ENCODE measurements around the gene PCDH9. TPM values are rescaled to one million over a fixed set of nuclear protein-coding genes. Genes with fewer than 3 reads are reported as not detected.

Gene PCDH9
- total RNA-seq, 1 donor from 2014 or later, result 1.7 TPM

DNA sequence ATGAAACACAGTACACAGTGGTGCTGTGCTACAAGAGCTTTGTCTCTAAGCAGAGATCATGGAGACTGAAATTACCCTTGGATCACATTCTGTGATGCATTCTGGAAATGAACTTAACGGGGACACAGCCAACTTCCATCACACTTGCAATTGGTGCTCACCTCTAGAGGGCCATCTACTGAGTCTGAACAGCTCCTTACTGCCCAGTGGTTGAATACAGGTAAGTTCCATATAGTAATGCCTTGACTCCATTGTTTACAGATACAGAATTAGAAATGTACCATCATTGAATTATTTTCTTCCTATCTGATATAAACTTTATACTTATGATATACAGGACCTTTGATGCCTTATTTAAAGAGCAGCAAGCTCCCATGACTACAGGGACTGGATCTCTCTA lies 686.4 kb downstream of the PCDH9 start:
- H3K27ac Mint-ChIP-seq, result no peak overlapping the region
- H3K4me3 Mint-ChIP-seq (ENCODE audit: low read depth), result no peak overlapping the region
- H3K9me3 Mint-ChIP-seq (ENCODE audit: low read depth), result peaks cover 3% of the 10 kb centered on the region
- peaks cover 5% of the 10 kb centered on the region for H3K4me1 Mint-ChIP-seq (ENCODE audit: low read depth)
- TF ChIP-seq, protein P1, sequence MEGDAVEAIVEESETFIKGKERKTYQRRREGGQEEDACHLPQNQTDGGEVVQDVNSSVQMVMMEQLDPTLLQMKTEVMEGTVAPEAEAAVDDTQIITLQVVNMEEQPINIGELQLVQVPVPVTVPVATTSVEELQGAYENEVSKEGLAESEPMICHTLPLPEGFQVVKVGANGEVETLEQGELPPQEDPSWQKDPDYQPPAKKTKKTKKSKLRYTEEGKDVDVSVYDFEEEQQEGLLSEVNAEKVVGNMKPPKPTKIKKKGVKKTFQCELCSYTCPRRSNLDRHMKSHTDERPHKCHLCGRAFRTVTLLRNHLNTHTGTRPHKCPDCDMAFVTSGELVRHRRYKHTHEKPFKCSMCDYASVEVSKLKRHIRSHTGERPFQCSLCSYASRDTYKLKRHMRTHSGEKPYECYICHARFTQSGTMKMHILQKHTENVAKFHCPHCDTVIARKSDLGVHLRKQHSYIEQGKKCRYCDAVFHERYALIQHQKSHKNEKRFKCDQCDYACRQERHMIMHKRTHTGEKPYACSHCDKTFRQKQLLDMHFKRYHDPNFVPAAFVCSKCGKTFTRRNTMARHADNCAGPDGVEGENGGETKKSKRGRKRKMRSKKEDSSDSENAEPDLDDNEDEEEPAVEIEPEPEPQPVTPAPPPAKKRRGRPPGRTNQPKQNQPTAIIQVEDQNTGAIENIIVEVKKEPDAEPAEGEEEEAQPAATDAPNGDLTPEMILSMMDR (IDR thresholded peaks at IDR 0.05; ENCODE audit: unreplicated experiment), result peak; percentile 27
- DNase-seq (ENCODE audit: low spot score, unreplicated experiment), result no peak
- no peaks in the 10 kb centered on the region for H3K27me3 Mint-ChIP-seq
- no peaks in the 10 kb centered on the region for H3K36me3 Mint-ChIP-seq (ENCODE audit: insufficient read depth)

DNA sequence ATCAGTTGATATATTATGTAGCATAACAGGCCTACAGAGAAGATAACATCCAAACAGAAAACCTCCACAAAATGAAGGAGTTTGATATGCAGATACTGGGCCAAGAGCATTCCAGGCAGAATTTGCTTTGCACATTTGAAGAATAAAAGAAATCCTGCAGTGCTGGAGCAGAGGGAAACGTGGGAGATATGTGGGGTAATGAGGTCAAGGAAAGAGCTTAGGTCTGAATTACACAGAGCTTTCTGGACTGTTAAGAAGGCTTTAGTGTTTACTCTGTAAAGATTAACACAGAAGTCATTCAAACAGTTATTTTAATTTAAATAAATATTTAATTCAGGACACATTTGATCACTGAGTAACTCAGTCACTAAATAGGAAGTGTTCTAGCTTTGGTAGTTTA lies 692.7 kb downstream of the PCDH9 start:
- Mint-ChIP-seq H3K27me3 (no peaks in the 10 kb centered on the region), H3K4me3 (ENCODE audit: low read depth) (no peak overlapping the region), H3K9me3 (ENCODE audit: low read depth) (peaks cover 3% of the 10 kb centered on the region), H3K4me1 (ENCODE audit: low read depth) (peaks cover 8% of the 10 kb centered on the region), H3K36me3 (ENCODE audit: insufficient read depth) (no peaks in the 10 kb centered on the region), H3K27ac (no peak overlapping the region)
- TF ChIP-seq, protein P1 (IDR thresholded peaks at IDR 0.05; ENCODE audit: unreplicated experiment), result no peak
- no peak for DNase-seq (ENCODE audit: low spot score, unreplicated experiment)

DNA sequence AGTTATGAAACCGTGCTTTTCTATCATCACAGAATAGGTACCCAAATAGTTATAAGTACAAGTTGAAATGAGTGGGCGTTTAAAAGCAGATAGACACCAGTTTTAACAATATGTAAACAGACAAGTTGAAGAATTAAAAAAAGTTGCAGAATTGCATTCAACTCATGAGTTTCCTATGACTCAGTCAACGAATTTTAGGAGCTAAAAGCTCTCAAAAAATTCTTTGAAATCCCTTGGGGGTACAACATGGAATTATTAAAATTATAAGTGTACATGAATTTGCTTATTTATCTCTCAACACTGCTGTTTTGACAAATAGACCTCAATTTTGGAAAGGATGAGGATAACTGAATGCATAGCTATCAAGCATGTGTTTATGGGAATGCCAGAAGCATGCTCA lies 693.4 kb downstream of the PCDH9 start:
- no peaks in the 10 kb centered on the region for H3K27me3 Mint-ChIP-seq
- TF ChIP-seq, protein P1 (IDR thresholded peaks at IDR 0.05; ENCODE audit: unreplicated experiment), result no peak
- peaks cover 7% of the 10 kb centered on the region for H3K4me1 Mint-ChIP-seq (ENCODE audit: low read depth)
- peaks cover 3% of the 10 kb centered on the region for H3K9me3 Mint-ChIP-seq (ENCODE audit: low read depth)
- H3K27ac Mint-ChIP-seq, result no peak overlapping the region
- no peak for DNase-seq (ENCODE audit: low spot score, unreplicated experiment)
- no peak overlapping the region for H3K4me3 Mint-ChIP-seq (ENCODE audit: low read depth)
- no peaks in the 10 kb centered on the region for H3K36me3 Mint-ChIP-seq (ENCODE audit: insufficient read depth)

DNA sequence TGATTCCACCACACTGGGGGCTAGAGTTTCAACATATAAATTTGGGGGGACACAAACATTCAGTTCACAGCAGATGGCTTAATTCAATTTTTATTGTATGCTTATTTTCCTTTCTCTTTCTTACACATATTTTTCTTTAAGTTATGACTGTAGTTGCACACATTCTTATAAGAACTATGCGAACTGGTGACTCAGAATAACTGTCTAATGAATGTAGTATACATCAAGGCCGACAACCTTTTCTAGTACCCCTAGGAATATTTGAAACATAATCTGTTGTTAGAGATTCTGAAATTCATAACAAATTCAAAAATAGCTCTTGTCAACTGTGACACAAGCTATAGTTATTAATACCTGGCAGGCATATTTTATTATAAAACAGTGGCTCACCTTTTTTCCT lies 695.6 kb downstream of the PCDH9 start:
- Mint-ChIP-seq H3K4me1 (ENCODE audit: low read depth) (peaks cover 5% of the 10 kb centered on the region), H3K9me3 (ENCODE audit: low read depth) (peaks cover 3% of the 10 kb centered on the region), H3K27me3 (no peaks in the 10 kb centered on the region), H3K27ac (no peak overlapping the region), H3K36me3 (ENCODE audit: insufficient read depth) (no peaks in the 10 kb centered on the region), H3K4me3 (ENCODE audit: low read depth) (no peak overlapping the region)
- TF ChIP-seq, protein P1 (IDR thresholded peaks at IDR 0.05; ENCODE audit: unreplicated experiment), result no peak
- no peak for DNase-seq (ENCODE audit: low spot score, unreplicated experiment)

DNA sequence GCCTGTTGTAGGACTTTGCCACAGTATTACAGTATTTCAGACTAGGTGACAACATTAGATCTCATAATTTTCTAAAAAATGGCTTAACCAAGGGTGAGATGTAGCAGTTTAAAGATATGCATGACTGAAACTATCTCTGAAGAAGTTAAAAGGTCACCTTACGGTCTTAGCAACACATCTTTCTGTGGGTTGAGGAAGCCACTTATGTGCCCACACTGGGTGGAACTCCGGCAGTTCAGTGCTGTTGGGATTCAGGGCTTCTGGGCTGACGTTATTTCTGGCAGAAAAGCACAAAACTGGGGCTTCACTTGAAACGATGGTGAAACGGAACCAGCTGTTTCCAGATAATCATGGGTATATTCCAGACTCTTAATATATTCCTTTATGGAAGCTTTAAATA lies 697.3 kb downstream of the PCDH9 start:
- Mint-ChIP-seq H3K27ac (no peak overlapping the region), H3K4me3 (ENCODE audit: low read depth) (no peak overlapping the region), H3K4me1 (ENCODE audit: low read depth) (peaks cover 4% of the 10 kb centered on the region), H3K9me3 (ENCODE audit: low read depth) (no peaks in the 10 kb centered on the region), H3K27me3 (no peaks in the 10 kb centered on the region), H3K36me3 (ENCODE audit: insufficient read depth) (no peaks in the 10 kb centered on the region)
- TF ChIP-seq, protein P1 (IDR thresholded peaks at IDR 0.05; ENCODE audit: unreplicated experiment), result no peak
- no peak for DNase-seq (ENCODE audit: low spot score, unreplicated experiment)
